ENCODE data around the gene PDE4D.
"Not testable (repeated sequence)": the region's sequence is repeated elsewhere in the genome, so short reads cannot be mapped to it uniquely, and the experiment has no call there.

Gene PDE4D

GRCh38 chr5:58974601-58975000 is 918.9 kb downstream of the PDE4D start:
- no peak for DNase-seq

- no peak for DNase-seq
Observed at GRCh38 chr5:58974083-58974482, 919.4 kb downstream of the PDE4D start.

GRCh38 chr5:58972301-58972700 is 921.2 kb downstream of the PDE4D start:
- DNase-seq, result no peak

- DNase-seq, result no peak
Observed at GRCh38 chr5:58970766-58971165, 922.8 kb downstream of the PDE4D start.

- no peak for DNase-seq
Observed at GRCh38 chr5:58969795-58970194, 923.7 kb downstream of the PDE4D start.

- DNase-seq, result no peak
Observed at GRCh38 chr5:58969253-58969652, 924.3 kb downstream of the PDE4D start.

GRCh38 chr5:58968350-58968749 is 925.2 kb downstream of the PDE4D start:
- no peak for DNase-seq

- no peak for DNase-seq
Observed at GRCh38 chr5:58967597-58968281, 925.8 kb downstream of the PDE4D start.

GRCh38 chr5:58965677-58966414 is 927.7 kb downstream of the PDE4D start:
- no peak for DNase-seq

GRCh38 chr5:58963821-58964220 is 929.7 kb downstream of the PDE4D start:
- DNase-seq, result no peak

- no peak for DNase-seq
Observed at GRCh38 chr5:58963361-58963760, 930.2 kb downstream of the PDE4D start.

- DNase-seq, result no peak
Observed at GRCh38 chr5:58961631-58962280, 931.8 kb downstream of the PDE4D start.

GRCh38 chr5:58958701-58959100 is 934.8 kb downstream of the PDE4D start:
- DNase-seq, result no peak

- not testable (repeated sequence) for DNase-seq
Observed at GRCh38 chr5:58953218-58953617, 940.3 kb downstream of the PDE4D start.

- no peak for DNase-seq
Observed at GRCh38 chr5:58950224-58950623, 943.3 kb downstream of the PDE4D start.

- no peak for DNase-seq
Observed at GRCh38 chr5:58946230-58946629, 947.3 kb downstream of the PDE4D start.

- DNase-seq, result no peak
Observed at GRCh38 chr5:58944221-58944620, 949.3 kb downstream of the PDE4D start.

- DNase-seq, result no peak
Observed at GRCh38 chr5:58940446-58940845, 953.1 kb downstream of the PDE4D start.

- DNase-seq, result no peak
Observed at GRCh38 chr5:58939664-58940063, 953.9 kb downstream of the PDE4D start.

GRCh38 chr5:58938563-58939424 is 954.7 kb downstream of the PDE4D start:
- no peak for DNase-seq

GRCh38 chr5:58937031-58937681 is 956.4 kb downstream of the PDE4D start:
- DNase-seq, result peak; percentile 13

- DNase-seq, result no peak
Observed at GRCh38 chr5:58934629-58935097, 958.9 kb downstream of the PDE4D start.

Measured in RPMI8226 (cell line).